A673 (cell line): ENCODE measurements around the gene CCDC6.

Experiments
- EZH2 ChIP-seq: fragments of 200-600 bp; sonication (generic); IDR thresholded peaks from 2 replicates; pipeline ENCODE4 v1.6.1; 2017; ENCODE audit warnings: borderline replicate concordance, low read depth, mild to moderate bottlenecking, mixed read lengths, antibody characterized with exemption, low read length; ENCODE audit not compliant: poor library complexity, severe bottlenecking
- TF ChIP-seq, protein P1 (sequence below): fragments of 300-800, 200-600 bp; sonication (generic); conservative IDR thresholded peaks from 2 replicates; pipeline ENCODE4 v1.5.1; 2017; ENCODE audit warnings: low read depth, mild to moderate bottlenecking, antibody characterized with exemption, low read length, moderate library complexity, mixed read lengths

DNA sequence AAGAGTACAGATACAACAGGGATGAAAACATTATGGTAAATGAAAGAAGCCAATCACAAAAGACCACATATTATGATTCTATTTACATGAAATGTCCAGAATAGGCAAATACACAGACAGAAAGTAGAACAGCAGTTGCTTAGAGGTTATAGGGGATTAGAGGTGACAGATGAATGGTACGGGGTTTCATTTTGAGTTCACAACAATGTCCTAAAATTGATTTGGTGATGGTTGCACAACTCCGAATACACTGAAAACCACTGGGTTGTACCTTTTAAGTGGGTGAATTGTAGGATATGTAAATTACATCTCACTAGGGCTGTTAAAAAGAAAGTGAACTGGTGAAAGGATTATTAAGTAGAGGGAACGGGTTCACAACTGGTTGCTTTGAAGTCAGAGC is 76.8 kb downstream of the CCDC6 start:
- TF ChIP-seq, protein P1, sequence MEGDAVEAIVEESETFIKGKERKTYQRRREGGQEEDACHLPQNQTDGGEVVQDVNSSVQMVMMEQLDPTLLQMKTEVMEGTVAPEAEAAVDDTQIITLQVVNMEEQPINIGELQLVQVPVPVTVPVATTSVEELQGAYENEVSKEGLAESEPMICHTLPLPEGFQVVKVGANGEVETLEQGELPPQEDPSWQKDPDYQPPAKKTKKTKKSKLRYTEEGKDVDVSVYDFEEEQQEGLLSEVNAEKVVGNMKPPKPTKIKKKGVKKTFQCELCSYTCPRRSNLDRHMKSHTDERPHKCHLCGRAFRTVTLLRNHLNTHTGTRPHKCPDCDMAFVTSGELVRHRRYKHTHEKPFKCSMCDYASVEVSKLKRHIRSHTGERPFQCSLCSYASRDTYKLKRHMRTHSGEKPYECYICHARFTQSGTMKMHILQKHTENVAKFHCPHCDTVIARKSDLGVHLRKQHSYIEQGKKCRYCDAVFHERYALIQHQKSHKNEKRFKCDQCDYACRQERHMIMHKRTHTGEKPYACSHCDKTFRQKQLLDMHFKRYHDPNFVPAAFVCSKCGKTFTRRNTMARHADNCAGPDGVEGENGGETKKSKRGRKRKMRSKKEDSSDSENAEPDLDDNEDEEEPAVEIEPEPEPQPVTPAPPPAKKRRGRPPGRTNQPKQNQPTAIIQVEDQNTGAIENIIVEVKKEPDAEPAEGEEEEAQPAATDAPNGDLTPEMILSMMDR = no peak
- no peak for TF ChIP-seq EZH2
